ENCODE data around the gene ADPRH. TPM values are rescaled to one million over a fixed set of nuclear protein-coding genes. Genes with fewer than 3 reads are reported as not detected.

Gene ADPRH
- total and polyA plus RNA-seq, 10 of the 15 experiments (the other 5 are each of a cell fraction or from before 2014, with no cell fraction given): 2.3 to 32.6 (median 19.0) TPM

GRCh38 chr3:119536757-119537156, 42.5 kb upstream of the ADPRH start (continued):
- no peak for TF ChIP-seq HSF1 (IDR thresholded peaks at IDR 0.05; ENCODE audit: low read depth, low read length)
- TF ChIP-seq MEF2A (IDR thresholded peaks at IDR 0.05; ENCODE audit: insufficient read depth, low read depth, low read length): no peak
- no peak for TF ChIP-seq KLF5 (IDR thresholded peaks at IDR 0.05; ENCODE audit: partially characterized antibody)
- TF ChIP-seq, protein P1, sequence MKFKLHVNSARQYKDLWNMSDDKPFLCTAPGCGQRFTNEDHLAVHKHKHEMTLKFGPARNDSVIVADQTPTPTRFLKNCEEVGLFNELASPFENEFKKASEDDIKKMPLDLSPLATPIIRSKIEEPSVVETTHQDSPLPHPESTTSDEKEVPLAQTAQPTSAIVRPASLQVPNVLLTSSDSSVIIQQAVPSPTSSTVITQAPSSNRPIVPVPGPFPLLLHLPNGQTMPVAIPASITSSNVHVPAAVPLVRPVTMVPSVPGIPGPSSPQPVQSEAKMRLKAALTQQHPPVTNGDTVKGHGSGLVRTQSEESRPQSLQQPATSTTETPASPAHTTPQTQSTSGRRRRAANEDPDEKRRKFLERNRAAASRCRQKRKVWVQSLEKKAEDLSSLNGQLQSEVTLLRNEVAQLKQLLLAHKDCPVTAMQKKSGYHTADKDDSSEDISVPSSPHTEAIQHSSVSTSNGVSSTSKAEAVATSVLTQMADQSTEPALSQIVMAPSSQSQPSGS (IDR thresholded peaks at IDR 0.05; ENCODE audit: low read length): no peak
- TF ChIP-seq RAD21 (IDR thresholded peaks at IDR 0.05; ENCODE audit: insufficient read depth, low read depth, low read length): no peak
- no peak for TF ChIP-seq BCL11A (IDR thresholded peaks at IDR 0.05; ENCODE audit: low read depth, low read length)
- TF ChIP-seq ZZZ3 (IDR thresholded peaks at IDR 0.05; ENCODE audit: control insufficient read depth, insufficient read length, low read depth): no peak
- TF ChIP-seq CUX1 (IDR thresholded peaks at IDR 0.05; ENCODE audit: insufficient replicate concordance, low read depth, low read length): no peak
